Upper lobe of left lung (tissue), 6 donors: ENCODE data around the gene HLA-DRA. TPM values are rescaled to one million over a fixed set of nuclear protein-coding genes. Genes with fewer than 3 reads are reported as not detected.
A peak's percentile ranks its signal among the peaks of the same experiment; 100 is the strongest.

Experiments
- ATAC-seq, 2 donors: fragments of 200-7000 bp; cut with Tn5 transposase; one replicate each; pipeline ENCODE4 v1.9.1; 2022; ENCODE audit warnings: mild to moderate bottlenecking in 2 of 2, moderate library complexity in 2 of 2; ENCODE audit not compliant: low FRiP score in 2 of 2
- DNase-seq, 2 donors: peaks; one replicate each; pipeline ENCODE4 v3.0.0-alpha.2; 2019 to 2020
- H3K27ac ChIP-seq, 4 donors: fragments of 200-600 bp; sonication (generic); one replicate each; pipeline ENCODE4 v1.5.1; 2016 to 2019
- H3K27me3 ChIP-seq, 4 donors: fragments of 200-600 bp; sonication (generic); one replicate each; pipeline ENCODE4 v1.5.1; 2017 to 2019
- H3K36me3 ChIP-seq, 4 donors: fragments of 200-600 bp; sonication (generic); one replicate each; pipeline ENCODE4 v1.5.1; 2016 to 2019
- H3K4me1 ChIP-seq, 4 donors: fragments of 200-600 bp; sonication (generic); one replicate each; pipeline ENCODE4 v1.5.1; 2018 to 2019
- H3K4me3 ChIP-seq, 4 donors: fragments of 200-600 bp; sonication (generic); one replicate each; pipeline ENCODE4 v1.5.1; 2017 to 2019; ENCODE audit warnings: mild to moderate bottlenecking in 2 of 4, moderate library complexity in 1 of 4
- H3K9me3 ChIP-seq, 4 donors: fragments of 200-600 bp; sonication (generic); one replicate each; pipeline ENCODE4 v1.5.1; 2018 to 2019
- CTCF ChIP-seq, 6 experiments: fragments of 450-650 bp in 4 of 6; fragments of 200-600 bp in 2 of 6; sonication (generic) in 2 of 6; IDR thresholded peaks; one replicate each; pipeline ENCODE4 v1.5.1; 2016 to 2019; ENCODE audit warnings: antibody characterized with exemption in 6 of 6
- EP300 ChIP-seq, 4 donors: sonication (generic); formaldehyde crosslinking; IDR thresholded peaks; one replicate each; pipeline ENCODE4 v1.5.1; 2017; ENCODE audit warnings: antibody characterized with exemption in 4 of 4, control low read depth in 2 of 4
- POLR2A ChIP-seq, 4 donors: fragments of 450-650 bp; IDR thresholded peaks; one replicate each; pipeline ENCODE4 v1.5.1; 2016 to 2017; ENCODE audit warnings: antibody characterized with exemption in 4 of 4, mild to moderate bottlenecking in 2 of 4
- POLR2AphosphoS5 ChIP-seq, 2 donors: sonication (generic); formaldehyde crosslinking; IDR thresholded peaks; one replicate each; pipeline ENCODE4 v1.5.1; 2017; ENCODE audit warnings: antibody characterized with exemption in 2 of 2
- WGBS, 2 donors: methylation state at CpG; one replicate each; pipeline ENCODE4 v1.1.5; 2017 to 2018; 5-methylcytosine and 5-hydroxymethylcytosine counted together
- total RNA-seq, 6 donors: library from RNA; depleted of rRNA in 4 of 6; stranded (reverse); fragments of >200 nt in 4 of 6; gene quantifications; one replicate each; pipeline versions ENCODE4 v1.1.0 to v1.2.1, GENCODE V29; 2016 to 2021
- donor health status: DM: no; HTN: no; CAD: no; lungs with moderate emphysema.
- donor health status: DM: no; HTN: yes; CAD: no; lungs with severe emphysema.

The HLA-DRA gene
- total RNA-seq: 1,000 to 10,000 TPM in 3 of 6 donors, 100 to 1,000 TPM in 3; 202 to 2,231 (median 1,304) TPM

- DNase-seq (no peak), ATAC-seq (peak; percentile 81 to 88)
- H3K9me3 ChIP-seq: no peaks in the 10 kb centered on the region
- H3K36me3 ChIP-seq: peaks cover 6 to 20% (median 15%) of the 10 kb centered on the region in 4 donors
- H3K27me3 ChIP-seq: no peaks in the 10 kb centered on the region
- TF ChIP-seq EP300 (IDR thresholded peaks at IDR 0.05): no peak
- peak in 1 of 2 donors; percentile 40 for TF ChIP-seq POLR2AphosphoS5 (IDR thresholded peaks at IDR 0.05)
- peak in 3 of 4 donors; percentile 33 to 92 (median 66) for TF ChIP-seq POLR2A (IDR thresholded peaks at IDR 0.05)
- H3K27ac ChIP-seq: peak within 1 kb of the TSS; percentile 68 to 89 (median 82)
- peaks cover 13 to 37% (median 24%) of the 10 kb centered on the region in 4 donors for H3K4me1 ChIP-seq
- H3K4me3 ChIP-seq: peak within 1 kb of the TSS in 3 of 4 donors; percentile 53 to 68 (median 55)
- 5 to 11% methylated on average over 9 of the region's 9 CpGs for WGBS, 2 donors
These were observed at the start of gene HLA-DRA for GRCh38 chr6:32439602-32440214. HLA-DRA (plus strand) TSS chr6:32439887; CDS start chr6:32439951, 64 bp downstream.

GRCh38 chr6:32391505-32391904 is 48.2 kb upstream of the HLA-DRA start:
- peaks cover 0 to 3% (median 0%) of the 10 kb centered on the region in 4 donors for H3K4me1 ChIP-seq
- TF ChIP-seq POLR2A (IDR thresholded peaks at IDR 0.05) (no peak), CTCF (IDR thresholded peaks at IDR 0.05) (no peak), EP300 (IDR thresholded peaks at IDR 0.05) (no peak), POLR2AphosphoS5 (IDR thresholded peaks at IDR 0.05) (no peak)
- H3K36me3 ChIP-seq: no peaks in the 10 kb centered on the region
- 73 to 84% methylated on average over 6 of the region's 6 CpGs for WGBS, 2 donors
- H3K27ac ChIP-seq: no peak overlapping the region
- H3K27me3 ChIP-seq: no peaks in the 10 kb centered on the region
- no peak for ATAC-seq
- H3K4me3 ChIP-seq: no peak overlapping the region
- H3K9me3 ChIP-seq: no peaks in the 10 kb centered on the region
- no peak for DNase-seq

- H3K9me3 ChIP-seq: no peaks in the 10 kb centered on the region
- no peaks in the 10 kb centered on the region for H3K4me1 ChIP-seq
- H3K4me3 ChIP-seq: no peak overlapping the region
- 49 to 57% methylated on average over 7 of the region's 7 CpGs for WGBS, 2 donors
- H3K36me3 ChIP-seq: no peaks in the 10 kb centered on the region
- ATAC-seq (no peak), DNase-seq (no peak)
- no peaks in the 10 kb centered on the region for H3K27me3 ChIP-seq
- H3K27ac ChIP-seq: peak overlapping the region in 2 of 4 donors; percentile 12 to 57
- peak in 1 of 2 donors; percentile 66 for TF ChIP-seq POLR2AphosphoS5 (IDR thresholded peaks at IDR 0.05)
- TF ChIP-seq POLR2A (IDR thresholded peaks at IDR 0.05): no peak
- TF ChIP-seq EP300 (IDR thresholded peaks at IDR 0.05): peak in 2 of 4 donors; percentile 13 to 75
- no peak for TF ChIP-seq CTCF (IDR thresholded peaks at IDR 0.05)
These were observed 45.8 kb upstream of the HLA-DRA start for GRCh38 chr6:32393665-32394420.

- no peak for ATAC-seq
These were observed 43.7 kb upstream of the HLA-DRA start for GRCh38 chr6:32396028-32396427.

More at GRCh38 chr6:32396028-32396427, 43.7 kb upstream of the HLA-DRA start:
- Histone ChIP-seq H3K4me1 (no peaks in the 10 kb centered on the region), H3K27ac (no peak overlapping the region), H3K4me3 (no peak overlapping the region), H3K27me3 (no peaks in the 10 kb centered on the region), H3K36me3 (no peaks in the 10 kb centered on the region), H3K9me3 (no peaks in the 10 kb centered on the region)
- DNase-seq: no peak
- 89 to 98% methylated on average over 10 of the region's 10 CpGs for WGBS, 2 donors
- TF ChIP-seq POLR2A (IDR thresholded peaks at IDR 0.05): no peak
- TF ChIP-seq POLR2AphosphoS5 (IDR thresholded peaks at IDR 0.05): no peak
- TF ChIP-seq EP300 (IDR thresholded peaks at IDR 0.05): no peak
- no peak for TF ChIP-seq CTCF (IDR thresholded peaks at IDR 0.05)
